HG03520 (cell line): ENCODE results near the gene DYNLT4.
"Not testable (repeated sequence)": the region's sequence is repeated elsewhere in the genome, so short reads cannot be mapped to it uniquely, and the experiment has no call there.

Experiments used
- ATAC-seq: cut with Tn5 transposase; IDR thresholded peaks from one replicate; pipeline ENCODE4 v1.9.1; 2021; ENCODE audit warnings: mild to moderate bottlenecking, moderate library complexity; ENCODE audit not compliant: unreplicated experiment

DYNLT4 gene

GRCh38 chr1:44806704-44807363 is at the start of gene DYNLT4:
Gene DYNLT4, minus strand, starts transcription at chr1:44807351. Its CDS starts 683 bp downstream, at chr1:44806668.
- no peak for ATAC-seq

GRCh38 chr1:44855742-44856141 is 48.6 kb upstream of the DYNLT4 start:
- ATAC-seq, result no peak

- ATAC-seq, result no peak
Measured at GRCh38 chr1:44854970-44855369, 47.8 kb upstream of the DYNLT4 start.

- ATAC-seq, result no peak
Measured at GRCh38 chr1:44853201-44853600, 46.0 kb upstream of the DYNLT4 start.

- no peak for ATAC-seq
Measured at GRCh38 chr1:44851308-44851707, 44.2 kb upstream of the DYNLT4 start.

- ATAC-seq, result no peak
Measured at GRCh38 chr1:44849575-44850132, 42.5 kb upstream of the DYNLT4 start.

- ATAC-seq, result no peak
Measured at GRCh38 chr1:44848456-44849181, 41.5 kb upstream of the DYNLT4 start.

- ATAC-seq, result no peak
Measured at GRCh38 chr1:44847845-44848244, 40.7 kb upstream of the DYNLT4 start.

GRCh38 chr1:44846985-44847384 is 39.8 kb upstream of the DYNLT4 start:
- ATAC-seq, result no peak

- no peak for ATAC-seq
Measured at GRCh38 chr1:44842862-44843655, 35.9 kb upstream of the DYNLT4 start, which contains the start of gene PTCH2. Gene PTCH2, minus strand, starts transcription at chr1:44843253. Its CDS starts 321 bp downstream, at chr1:44842932.

GRCh38 chr1:44842486-44842861 is 35.3 kb upstream of the DYNLT4 start:
- ATAC-seq, result no peak

GRCh38 chr1:44839576-44839975 is 32.4 kb upstream of the DYNLT4 start:
- ATAC-seq, result no peak

GRCh38 chr1:44838294-44838693 is 31.1 kb upstream of the DYNLT4 start:
- ATAC-seq, result not testable (repeated sequence)

- no peak for ATAC-seq
Measured at GRCh38 chr1:44835738-44836675, 28.9 kb upstream of the DYNLT4 start.

GRCh38 chr1:44834328-44834727 is 27.2 kb upstream of the DYNLT4 start:
- no peak for ATAC-seq

GRCh38 chr1:44832056-44832705 is 25.0 kb upstream of the DYNLT4 start:
- no peak for ATAC-seq

GRCh38 chr1:44831516-44831915 is 24.4 kb upstream of the DYNLT4 start:
- no peak for ATAC-seq

- no peak for ATAC-seq
Measured at GRCh38 chr1:44830900-44831304, 23.8 kb upstream of the DYNLT4 start.

- no peak for ATAC-seq
Measured at GRCh38 chr1:44829506-44830384, 22.6 kb upstream of the DYNLT4 start.
